Neuronal stem cell (in vitro differentiated cells): Measurements from ENCODE around the gene TAF4.

ENCODE experiments used
- DNase-seq: peaks from one replicate; pipeline ENCODE4 v3.0.0-alpha.2; 2013; ENCODE audit warnings: low spot score
- H2AFZ ChIP-seq: one replicate; pipeline ENCODE4 v1.6.1; 2013; ENCODE audit warnings: mild to moderate bottlenecking, low read length, inconsistent platforms
- H2AK5ac ChIP-seq: 2 replicates; pipeline ENCODE4 v1.6.1; 2013; ENCODE audit warnings: low read depth, mild to moderate bottlenecking, inconsistent platforms, low read length, moderate library complexity, mixed read lengths
- H2BK120ac ChIP-seq: 2 replicates; pipeline ENCODE4 v1.6.1; 2013; ENCODE audit warnings: low read depth, mild to moderate bottlenecking, inconsistent platforms, low read length, moderate library complexity, mixed read lengths
- H2BK12ac ChIP-seq: one replicate; pipeline ENCODE4 v1.6.1; 2013; ENCODE audit warnings: low read length, inconsistent platforms
- H2BK15ac ChIP-seq: 2 replicates; pipeline ENCODE4 v1.6.1; 2013; ENCODE audit warnings: mild to moderate bottlenecking, low read length, inconsistent platforms, mixed read lengths
- H2BK5ac ChIP-seq: one replicate; pipeline ENCODE4 v1.6.1; 2013; ENCODE audit warnings: inconsistent platforms, mild to moderate bottlenecking, low read length, moderate library complexity
- H3K14ac ChIP-seq: one replicate; pipeline ENCODE4 v1.6.1; 2013; ENCODE audit warnings: low read length, inconsistent platforms
- H3K18ac ChIP-seq: 2 replicates; pipeline ENCODE4 v1.6.1; 2013; ENCODE audit warnings: low read length, inconsistent platforms
- H3K23ac ChIP-seq: 2 replicates; pipeline ENCODE4 v1.6.1; 2013; ENCODE audit warnings: low read depth, mild to moderate bottlenecking, mixed read lengths, low read length, inconsistent platforms; ENCODE audit not compliant: poor library complexity
- H3K27ac ChIP-seq: replicated peaks from 3 replicates; pipeline ENCODE4 v1.5.1; 2013; ENCODE audit warnings: low read length, inconsistent platforms
- H3K27me3 ChIP-seq, 3 experiments: 2 replicates each; pipeline ENCODE4 v1.6.1; 2013; ENCODE audit warnings: low read length in 3 of 3, mild to moderate bottlenecking in 2 of 3, inconsistent platforms in 1 of 3, low read depth in 1 of 3, mixed read lengths in 1 of 3, moderate library complexity in 1 of 3; ENCODE audit not compliant: control insufficient read depth in 3 of 3, insufficient read depth in 3 of 3
- H3K36me3 ChIP-seq, 2 donors: replicated peaks in 1 of 2; 2 replicates each; pipeline ENCODE4 v1.6.1; 2013; ENCODE audit warnings: low read length in 2 of 2; ENCODE audit not compliant: control insufficient read depth in 2 of 2, insufficient read depth in 2 of 2
- H3K4ac ChIP-seq: 2 replicates; pipeline ENCODE4 v1.6.1; 2013; ENCODE audit warnings: inconsistent platforms, mild to moderate bottlenecking, low read length, moderate library complexity
- H3K4me1 ChIP-seq, 2 donors: 1 replicate in 1 of 2; 2 replicates in 1 of 2; pipeline ENCODE4 v1.6.1; 2013; ENCODE audit warnings: low read length in 2 of 2, low read depth in 1 of 2; ENCODE audit not compliant: control insufficient read depth in 2 of 2, insufficient read depth in 1 of 2
- H3K4me2 ChIP-seq: one replicate; pipeline ENCODE4 v1.6.1; 2013; ENCODE audit warnings: mild to moderate bottlenecking, low read length, inconsistent platforms; ENCODE audit not compliant: insufficient read depth, poor library complexity, severe bottlenecking
- H3K4me3 ChIP-seq, 2 donors: 2 replicates each; pipeline ENCODE4 v1.5.1; 2013; ENCODE audit warnings: low read length in 2 of 2, mild to moderate bottlenecking in 2 of 2, inconsistent platforms in 1 of 2, moderate library complexity in 1 of 2
- H3K79me1 ChIP-seq: one replicate; pipeline ENCODE4 v1.6.1; 2013; ENCODE audit warnings: low read depth, mild to moderate bottlenecking, inconsistent platforms, low read length, moderate library complexity
- H3K9ac ChIP-seq: one replicate; pipeline ENCODE4 v1.6.1; 2013; ENCODE audit warnings: mild to moderate bottlenecking, low read depth, low read length, inconsistent platforms; ENCODE audit not compliant: poor library complexity
- H3K9me3 ChIP-seq, 2 donors: replicated peaks in 1 of 2; 2 replicates each; pipeline versions ENCODE3 to v1.6.1; 2013; ENCODE audit warnings: low read length in 2 of 2, mild to moderate bottlenecking in 2 of 2, inconsistent platforms in 1 of 2, low read depth in 1 of 2, mixed read lengths in 1 of 2, moderate library complexity in 1 of 2; ENCODE audit not compliant: control insufficient read depth in 2 of 2, insufficient read depth in 1 of 2
- H4K8ac ChIP-seq: one replicate; pipeline ENCODE4 v1.6.1; 2013; ENCODE audit warnings: low read depth, mild to moderate bottlenecking, inconsistent platforms, low read length, moderate library complexity
- H4K91ac ChIP-seq: one replicate; pipeline ENCODE4 v1.6.1; 2013; ENCODE audit warnings: low read length, low read depth, mild to moderate bottlenecking, inconsistent platforms; ENCODE audit not compliant: poor library complexity
- WGBS, 2 donors: extraction: QIAGEN DNeasy Blood & Tissue Kit; methylation state at CpG; one replicate each; pipeline ENCODE4 v1.1.7; 2013; ENCODE audit warnings: missing lambda C conversion rate in 2 of 2, mixed read lengths in 1 of 2; ENCODE audit not compliant: insufficient read length in 2 of 2, insufficient replicate concordance in 1 of 2; ENCODE audit errors: extremely low coverage in 2 of 2; 5-methylcytosine and 5-hydroxymethylcytosine counted together

Gene TAF4

GRCh38 chr20:62101078-62101477 lies 35.4 kb upstream of the TAF4 start:
- no peak overlapping the region for H2BK120ac ChIP-seq
- no peak for DNase-seq
- no peak overlapping the region for H3K4ac ChIP-seq
- no peak overlapping the region for H2BK12ac ChIP-seq
- no peaks in the 10 kb centered on the region for H3K79me1 ChIP-seq
- peaks cover 0 to 14% of the 10 kb centered on the region in 2 donors for H3K9me3 ChIP-seq
- H3K18ac ChIP-seq = no peak overlapping the region
- no peak overlapping the region for H4K91ac ChIP-seq
- no peak overlapping the region for H2AK5ac ChIP-seq
- H3K4me1 ChIP-seq = no peaks in the 10 kb centered on the region
- H3K27ac ChIP-seq = no peak overlapping the region
- H2BK15ac ChIP-seq = no peak overlapping the region
- no peak overlapping the region for H3K14ac ChIP-seq
- H3K23ac ChIP-seq = no peak overlapping the region
- peaks cover 0 to 8% (median 0%) of the 10 kb centered on the region in 3 experiments for H3K27me3 ChIP-seq
- no peaks in the 10 kb centered on the region for H3K36me3 ChIP-seq
- H3K9ac ChIP-seq = no peak overlapping the region
- H3K4me2 ChIP-seq = no peak overlapping the region
- no peak overlapping the region for H4K8ac ChIP-seq
- H3K4me3 ChIP-seq = no peak overlapping the region
- WGBS, 2 donors = no CpG with 5 or more reads among the region's 4 CpGs
- no peak overlapping the region for H2AFZ ChIP-seq
- H2BK5ac ChIP-seq = no peak overlapping the region

- no peak overlapping the region for H2BK5ac ChIP-seq
These were observed 32.3 kb upstream of the TAF4 start for GRCh38 chr20:62097881-62098407.

GRCh38 chr20:62096421-62097380 lies 31.0 kb upstream of the TAF4 start:
- Histone ChIP-seq H3K14ac (peak overlapping the region; percentile 17), H3K27me3 (peaks cover 0 to 8% (median 0%) of the 10 kb centered on the region in 3 experiments), H4K8ac (no peak overlapping the region), H4K91ac (peak overlapping the region; percentile 49), H2BK120ac (peak overlapping the region; percentile 72), H3K18ac (peak overlapping the region; percentile 44), H3K9me3 (peaks cover 0 to 15% of the 10 kb centered on the region in 2 donors), H3K4me3 (peak overlapping the region in 1 of 2 donors; percentile 38), H3K9ac (peak overlapping the region; percentile 39), H3K79me1 (no peaks in the 10 kb centered on the region), H3K4me2 (no peak overlapping the region), H3K27ac (no peak overlapping the region), H3K23ac (peak overlapping the region; percentile 70), H3K4ac (peak overlapping the region; percentile 10), H2BK12ac (no peak overlapping the region), H2BK5ac (no peak overlapping the region), H2AK5ac (peak overlapping the region; percentile 80), H2AFZ (no peak overlapping the region), H2BK15ac (peak overlapping the region; percentile 77), H3K36me3 (no peaks in the 10 kb centered on the region), H3K4me1 (no peaks in the 10 kb centered on the region)
- no peak for DNase-seq
- WGBS, 2 donors = no CpG with 5 or more reads among the region's 30 CpGs

More at GRCh38 chr20:62097881-62098407, 32.3 kb upstream of the TAF4 start:
- Histone ChIP-seq H3K27ac (no peak overlapping the region), H2BK15ac (peak overlapping the region; percentile 89), H4K8ac (no peak overlapping the region), H3K4ac (no peak overlapping the region), H3K4me2 (no peak overlapping the region), H4K91ac (no peak overlapping the region), H3K9me3 (peaks cover 0 to 14% of the 10 kb centered on the region in 2 donors), H3K23ac (no peak overlapping the region), H3K27me3 (peaks cover 0 to 8% (median 0%) of the 10 kb centered on the region in 3 experiments), H2AK5ac (peak overlapping the region; percentile 63), H3K9ac (no peak overlapping the region), H3K14ac (peak overlapping the region; percentile 89), H3K79me1 (no peaks in the 10 kb centered on the region), H2BK12ac (peak overlapping the region; percentile 69), H3K18ac (peak overlapping the region; percentile 28), H3K4me1 (no peaks in the 10 kb centered on the region), H3K36me3 (no peaks in the 10 kb centered on the region), H3K4me3 (no peak overlapping the region), H2AFZ (no peak overlapping the region), H2BK120ac (no peak overlapping the region)
- WGBS, 2 donors = no CpG with 5 or more reads among the region's 16 CpGs
- no peak for DNase-seq

- no peak overlapping the region for H3K14ac ChIP-seq
- no peak overlapping the region for H3K4me3 ChIP-seq
- no peak overlapping the region for H3K4me2 ChIP-seq
- no peak overlapping the region for H2BK5ac ChIP-seq
- H3K18ac ChIP-seq = no peak overlapping the region
- DNase-seq = no peak
- no peak overlapping the region for H3K27ac ChIP-seq
- no peak overlapping the region for H2BK12ac ChIP-seq
- no peak overlapping the region for H2AFZ ChIP-seq
- peaks cover 0 to 7% (median 6%) of the 10 kb centered on the region in 3 experiments for H3K27me3 ChIP-seq
- peaks cover 6 to 7% of the 10 kb centered on the region in 2 donors for H3K9me3 ChIP-seq
- no peak overlapping the region for H4K8ac ChIP-seq
- no peak overlapping the region for H3K9ac ChIP-seq
- H2BK15ac ChIP-seq = no peak overlapping the region
- whole genome bisulfite sequencing, 2 donors = no CpG with 5 or more reads among the region's 3 CpGs
- H3K23ac ChIP-seq = no peak overlapping the region
- H4K91ac ChIP-seq = no peak overlapping the region
- peaks cover 0 to 2% of the 10 kb centered on the region in 2 donors for H3K36me3 ChIP-seq
- no peak overlapping the region for H2AK5ac ChIP-seq
- no peaks in the 10 kb centered on the region for H3K79me1 ChIP-seq
- H2BK120ac ChIP-seq = no peak overlapping the region
- no peak overlapping the region for H3K4ac ChIP-seq
- peaks cover 0 to 5% of the 10 kb centered on the region in 2 donors for H3K4me1 ChIP-seq
These were observed 23.7 kb upstream of the TAF4 start for GRCh38 chr20:62089393-62089792.
